ENCODE results near the gene CHM.

- no peak for TF ChIP-seq CTCF (conservative IDR thresholded peaks at IDR 0.05 in 1 of 2, IDR thresholded peaks at IDR 0.05 in 1 of 2; ENCODE audit: extremely low read depth in 1 of 2, insufficient read depth in 1 of 2, low read depth in 1 of 2, low read length in 2 of 2)
- no peak for TF ChIP-seq EZH2 (IDR thresholded peaks at IDR 0.05; ENCODE audit: borderline replicate concordance, low read length)
Measured at GRCh38 chrX:85859426-85859825, 187.9 kb downstream of the CHM start.
